ENCODE results near the gene TENT5C.
A peak's percentile ranks its signal among the peaks of the same experiment; 100 is the strongest.
"Not testable (repeated sequence)": the region's sequence is repeated elsewhere in the genome, so short reads cannot be mapped to it uniquely, and the experiment has no call there.

Gene TENT5C

DNA sequence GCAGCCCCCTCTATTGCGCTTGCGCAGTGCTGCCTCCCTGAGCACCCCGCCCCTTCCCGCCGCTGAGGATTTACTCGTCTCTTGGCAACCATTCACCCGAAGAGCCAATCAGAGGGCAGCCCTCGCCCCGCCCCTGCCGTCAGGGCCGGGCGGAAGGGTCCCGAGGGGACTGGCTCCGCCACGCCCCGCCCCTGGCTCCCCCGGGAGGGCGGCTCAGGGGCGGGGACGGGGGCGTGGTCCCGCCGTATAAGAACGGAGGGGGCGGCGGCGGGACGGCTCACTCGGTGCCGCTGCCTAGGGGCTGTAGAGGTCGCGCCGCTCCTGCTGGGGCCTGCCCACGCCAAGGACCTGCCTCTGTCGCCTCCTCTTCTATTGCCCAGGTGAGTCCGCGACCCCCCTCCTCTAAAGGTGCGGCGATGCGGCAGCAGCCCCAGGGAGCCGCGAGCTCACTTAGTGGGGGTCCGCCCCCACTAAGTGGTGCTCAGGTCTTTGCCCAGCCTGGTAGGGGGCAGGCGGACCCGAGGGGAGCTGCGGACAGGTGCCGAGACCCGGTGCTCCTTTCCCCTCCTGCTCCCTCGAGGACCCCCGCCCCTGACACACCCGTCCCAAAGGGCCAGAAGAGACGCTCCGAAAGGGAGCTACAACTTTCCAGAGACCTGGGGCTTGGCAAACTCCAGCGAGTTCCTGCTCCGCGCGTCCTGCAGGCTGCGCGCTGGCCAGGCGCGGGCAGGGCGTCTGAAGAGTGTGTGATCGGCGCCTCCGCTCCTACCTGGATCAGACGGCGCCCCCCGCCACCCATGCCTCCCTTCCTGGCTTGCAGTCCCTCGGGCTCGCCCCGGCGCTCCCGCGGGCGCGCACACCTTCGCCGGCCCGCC lies at the start of gene TENT5C:
TENT5C (plus strand) TSS at position 275 of the 875 bp plus-strand sequence. CDS start 16,821 bp downstream, outside the sequence.
- DNase-seq (ENCODE audit: low spot score): peak; percentile 98

DNA sequence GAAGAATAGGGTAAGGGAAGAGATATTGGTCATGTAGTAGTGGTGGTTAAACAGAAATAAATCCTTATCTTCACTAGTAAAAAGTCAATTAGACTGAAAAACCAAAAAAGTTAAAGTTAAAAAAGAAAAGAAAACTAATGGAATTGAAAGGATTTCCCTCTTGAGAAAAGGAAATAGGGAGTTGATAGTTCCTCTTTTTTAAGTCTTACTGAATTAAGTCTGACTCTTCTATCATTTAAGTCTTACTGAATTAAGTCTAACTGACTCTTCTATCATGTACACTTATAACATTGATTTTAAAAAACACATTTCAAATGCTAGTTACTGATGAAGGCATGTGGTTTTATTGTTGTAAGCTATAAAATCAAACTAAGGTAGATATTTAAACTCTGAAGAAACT lies 49.5 kb upstream of the TENT5C start:
- no peak for DNase-seq (ENCODE audit: low spot score)

GRCh38 chr1:117556976-117557375 lies 48.9 kb upstream of the TENT5C start:
- no peak for DNase-seq (ENCODE audit: low spot score)

DNA sequence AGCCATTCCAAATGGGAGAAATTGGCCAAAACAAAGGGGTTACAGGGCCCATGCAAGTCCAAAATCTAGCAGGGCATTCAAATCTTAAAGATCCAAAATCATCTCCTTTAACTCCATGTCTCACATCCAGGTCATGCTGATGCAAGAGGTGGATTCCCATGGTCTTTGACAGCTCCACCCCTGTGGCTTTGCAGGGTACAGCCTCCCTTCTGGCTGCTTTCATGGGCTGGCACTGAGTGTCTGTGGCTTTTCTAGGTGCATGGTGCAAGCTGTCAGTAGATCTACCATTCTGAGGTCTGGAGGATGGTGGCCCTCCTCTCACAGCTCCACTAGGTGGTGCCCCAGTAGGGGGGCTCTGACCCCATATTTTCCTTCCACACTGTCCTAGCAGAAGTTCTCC lies 47.4 kb upstream of the TENT5C start:
- DNase-seq (ENCODE audit: low spot score): not testable (repeated sequence)

DNA sequence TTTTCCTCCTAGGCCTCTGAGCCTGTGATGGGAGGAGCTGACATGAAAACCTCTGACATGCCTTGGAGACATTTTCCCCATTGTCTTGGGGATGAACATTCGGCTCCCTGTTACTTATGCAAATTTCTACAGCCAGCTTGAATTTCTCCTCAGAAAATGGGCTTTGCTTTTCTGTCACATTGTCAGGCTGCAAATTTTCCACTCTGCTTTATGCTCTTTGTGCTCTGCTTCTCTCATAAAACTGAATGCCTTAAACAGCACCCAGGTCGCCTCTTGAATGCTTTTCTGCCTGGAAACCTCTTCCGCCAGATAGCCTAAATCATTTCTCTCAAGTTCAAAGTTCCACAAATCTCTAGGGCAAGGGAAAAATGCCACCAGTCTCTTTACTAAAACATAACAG lies 46.7 kb upstream of the TENT5C start:
- no peak for DNase-seq (ENCODE audit: low spot score)

GRCh38 chr1:117559985-117560384 lies 45.9 kb upstream of the TENT5C start:
- DNase-seq (ENCODE audit: low spot score): no peak

- no peak for DNase-seq (ENCODE audit: low spot score)
Measured at GRCh38 chr1:117561071-117561470, 44.8 kb upstream of the TENT5C start.

DNA sequence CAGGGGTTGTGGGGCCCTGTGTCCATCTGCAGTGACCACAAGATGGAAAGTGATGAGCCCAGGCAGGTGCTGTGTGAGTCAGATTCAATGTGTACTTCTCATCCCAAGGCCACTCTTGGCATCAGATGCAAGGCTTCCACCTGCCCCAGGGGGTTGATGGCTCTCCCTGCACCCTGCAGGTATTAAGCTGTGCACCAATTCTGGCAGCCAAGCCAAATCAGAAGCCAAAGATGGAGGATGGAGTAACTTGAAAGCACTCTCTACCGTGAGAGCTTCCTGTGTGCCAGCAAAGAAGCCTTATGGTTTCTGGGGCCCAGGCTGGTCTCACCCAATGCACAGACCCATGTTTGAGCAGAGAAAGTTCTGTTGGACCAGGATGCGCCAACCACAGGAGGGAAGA lies 44.3 kb upstream of the TENT5C start:
- no peak for DNase-seq (ENCODE audit: low spot score)

- no peak for DNase-seq (ENCODE audit: low spot score)
Measured at GRCh38 chr1:117562581-117563491, 43.0 kb upstream of the TENT5C start.

DNA sequence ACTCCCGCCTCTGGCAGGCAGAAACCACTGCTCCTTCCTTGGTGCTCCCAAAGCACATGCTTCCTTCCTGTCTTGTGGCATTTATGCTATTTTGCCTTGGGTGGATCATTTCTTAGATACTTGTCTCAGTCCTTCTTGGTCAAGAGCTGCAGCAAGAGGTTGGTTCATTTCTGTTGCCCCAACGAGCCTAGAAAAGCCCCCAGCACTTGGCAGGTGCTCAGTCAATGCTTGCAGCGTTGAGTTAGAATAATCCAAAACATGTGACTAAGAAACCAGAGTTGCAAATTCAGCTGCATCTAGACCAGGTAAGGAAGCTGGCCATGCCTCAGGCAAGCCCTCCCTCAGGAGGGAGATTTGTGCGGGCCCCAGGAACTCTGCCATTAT lies 42.4 kb upstream of the TENT5C start:
- DNase-seq (ENCODE audit: low spot score): no peak

GRCh38 chr1:117564227-117565075 lies 41.4 kb upstream of the TENT5C start:
- no peak for DNase-seq (ENCODE audit: low spot score)

DNA sequence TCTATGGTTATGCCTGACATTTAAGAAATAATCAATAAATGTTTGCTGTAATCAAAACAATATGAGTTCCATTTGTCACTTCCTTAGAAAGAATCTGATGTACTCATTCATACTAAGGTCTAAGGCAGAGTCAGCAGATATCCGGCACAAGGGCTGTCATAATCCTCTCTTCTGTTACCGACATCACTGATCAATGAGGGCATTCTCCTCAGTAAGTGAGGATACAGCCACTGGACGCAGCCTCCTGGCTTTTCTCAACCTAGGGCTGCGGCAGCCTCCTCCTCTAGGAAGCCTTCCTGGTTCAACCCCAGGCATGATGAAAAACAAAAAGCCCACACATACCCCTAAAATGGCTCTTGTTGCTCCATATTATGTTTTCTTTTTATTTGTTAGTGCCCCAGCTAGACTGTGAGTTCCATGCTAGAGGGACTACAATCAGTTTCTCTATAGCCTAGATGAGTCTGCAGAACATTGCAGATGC lies 40.7 kb upstream of the TENT5C start:
- no peak for DNase-seq (ENCODE audit: low spot score)

- no peak for DNase-seq (ENCODE audit: low spot score)
Measured at GRCh38 chr1:117565745-117566455, 39.9 kb upstream of the TENT5C start.

DNA sequence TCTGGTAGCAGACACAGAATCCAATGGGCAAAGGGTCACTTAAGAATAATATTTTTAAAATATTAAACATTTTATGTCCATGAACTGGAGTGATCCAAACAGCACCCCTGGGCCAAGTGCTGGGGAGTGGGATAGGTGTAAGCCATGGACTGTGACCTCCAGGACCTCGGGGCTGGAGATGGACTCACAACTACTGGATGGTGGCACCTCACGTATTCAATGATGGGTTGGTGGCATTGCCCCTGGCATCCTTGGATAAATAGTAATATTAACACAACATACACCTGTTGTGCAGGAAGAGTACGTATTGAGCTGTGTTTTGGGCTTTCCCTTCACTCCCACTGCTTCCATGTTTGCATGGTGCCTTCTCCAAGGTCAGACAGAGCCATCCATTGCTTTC lies 39.3 kb upstream of the TENT5C start:
- DNase-seq (ENCODE audit: low spot score): no peak

DNA sequence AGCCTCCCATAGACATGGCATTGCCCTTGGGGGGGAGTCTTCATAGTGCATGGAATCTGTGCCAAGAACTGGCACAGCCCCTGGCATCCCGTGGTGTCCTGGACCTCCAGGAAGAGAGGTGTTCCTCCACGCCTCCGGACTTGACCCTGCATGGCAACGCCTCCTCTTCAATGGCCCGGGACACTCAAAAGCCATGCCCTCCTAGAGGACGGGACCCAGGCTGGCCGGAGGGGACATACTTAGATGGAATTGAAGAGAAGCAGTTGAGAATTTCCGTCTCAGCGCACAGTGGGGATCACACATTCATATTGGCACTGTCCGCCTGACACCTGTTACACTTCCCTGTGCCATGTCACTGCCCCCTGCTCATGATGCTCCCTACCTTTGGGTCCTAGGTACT lies 38.4 kb upstream of the TENT5C start:
- no peak for DNase-seq (ENCODE audit: low spot score)

DNA sequence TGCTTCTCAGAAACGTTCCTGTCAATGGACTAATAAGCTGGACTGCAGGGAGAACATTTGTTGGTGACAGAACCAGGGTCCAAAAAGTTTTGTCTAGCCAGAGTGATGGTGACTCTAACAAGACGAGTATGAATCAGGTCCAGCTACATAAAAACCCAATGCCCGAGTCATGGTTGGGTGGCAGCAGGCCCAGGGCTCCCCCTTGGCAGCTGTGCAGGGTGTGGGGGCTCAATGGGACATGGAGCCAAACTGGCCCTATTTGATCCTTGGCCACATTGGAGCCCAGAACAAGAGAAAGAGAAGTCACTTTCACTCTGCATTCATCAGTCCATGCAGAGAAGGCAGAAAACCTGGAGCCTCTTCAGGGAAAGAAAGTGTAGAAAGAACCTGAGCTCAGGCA lies 37.9 kb upstream of the TENT5C start:
- DNase-seq (ENCODE audit: low spot score): peak; percentile 1

DNA sequence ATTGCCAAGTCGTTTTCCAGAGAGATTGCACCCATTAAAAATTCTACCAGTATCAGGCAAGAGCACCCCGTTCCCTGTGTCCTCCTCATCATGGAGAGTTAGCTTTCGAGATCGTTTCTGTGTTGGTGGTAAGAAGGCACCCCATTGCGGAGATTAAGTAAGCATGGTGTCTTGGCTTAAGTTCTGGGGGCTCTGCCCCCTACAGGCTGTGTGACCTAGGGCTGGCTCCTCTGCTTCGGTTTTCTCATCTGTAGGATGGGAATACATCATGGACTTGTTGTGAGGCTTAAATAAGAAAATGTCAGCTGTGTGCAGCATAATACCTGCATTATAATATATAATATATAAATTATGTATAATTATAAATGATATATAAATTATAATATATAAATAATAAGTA lies 36.8 kb upstream of the TENT5C start:
- DNase-seq (ENCODE audit: low spot score): no peak

GRCh38 chr1:117569856-117570255 lies 36.0 kb upstream of the TENT5C start:
- DNase-seq (ENCODE audit: low spot score): no peak

GRCh38 chr1:117570988-117571409 lies 34.8 kb upstream of the TENT5C start:
- no peak for DNase-seq (ENCODE audit: low spot score)

GRCh38 chr1:117571496-117571895 lies 34.4 kb upstream of the TENT5C start:
- no peak for DNase-seq (ENCODE audit: low spot score)

DNA sequence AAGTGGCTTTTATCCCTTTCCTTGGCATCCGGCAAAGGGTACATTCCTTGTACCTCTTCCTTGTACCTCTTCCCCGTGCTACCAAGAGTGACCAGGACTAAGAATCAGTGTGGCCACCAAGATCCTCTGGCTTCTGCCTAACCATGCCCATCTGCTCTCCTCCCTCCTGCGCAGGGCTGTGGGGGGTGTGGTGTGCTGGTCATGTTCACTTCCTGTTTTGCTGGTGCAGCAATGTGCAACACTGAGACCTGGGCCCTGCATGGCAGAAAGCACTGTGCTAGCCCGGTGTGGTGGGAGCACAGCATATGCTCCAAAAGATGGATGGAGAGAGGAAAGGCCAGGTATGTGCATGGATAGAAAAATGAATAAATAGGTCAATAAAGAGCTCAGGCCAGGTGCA lies 33.3 kb upstream of the TENT5C start:
- no peak for DNase-seq (ENCODE audit: low spot score)
